Stimulated activated effector memory CD8-positive, alpha-beta T cell treated with anti-CD3 and anti-CD28 coated beads, Interleukin-12 subunit alpha, Interleukin-12 subunit beta, amount 100 ng/mL, for 72 hours (primary cell): ENCODE results near the gene CHCHD6.

Experiments used
- ATAC-seq: fragments of 150-1000 bp; cut with Tn5 transposase; 2 replicates; pipeline ENCODE4 v1.10.0; 2021
- DNase-seq, 2 donors: peaks; one replicate each; pipeline ENCODE4 v3.0.0; 2021 to 2022; ENCODE audit warnings: low spot score in 2 of 2
- H3K27ac Mint-ChIP-seq: one replicate; pipeline ENCODE4 v1.8.0; 2022; ENCODE audit warnings: mild to moderate bottlenecking, mixed read lengths
- H3K36me3 Mint-ChIP-seq: one replicate; pipeline ENCODE4 v1.8.0; 2022; ENCODE audit warnings: mild to moderate bottlenecking, mixed read lengths
- H3K4me1 Mint-ChIP-seq: one replicate; pipeline ENCODE4 v1.8.0; 2022; ENCODE audit warnings: mixed read lengths
- H3K4me3 Mint-ChIP-seq: one replicate; pipeline ENCODE4 v1.8.0; 2022; ENCODE audit warnings: mild to moderate bottlenecking, mixed read lengths
- H3K9me3 Mint-ChIP-seq: one replicate; pipeline ENCODE4 v1.8.0; 2022; ENCODE audit warnings: mixed read lengths

The CHCHD6 gene

DNA sequence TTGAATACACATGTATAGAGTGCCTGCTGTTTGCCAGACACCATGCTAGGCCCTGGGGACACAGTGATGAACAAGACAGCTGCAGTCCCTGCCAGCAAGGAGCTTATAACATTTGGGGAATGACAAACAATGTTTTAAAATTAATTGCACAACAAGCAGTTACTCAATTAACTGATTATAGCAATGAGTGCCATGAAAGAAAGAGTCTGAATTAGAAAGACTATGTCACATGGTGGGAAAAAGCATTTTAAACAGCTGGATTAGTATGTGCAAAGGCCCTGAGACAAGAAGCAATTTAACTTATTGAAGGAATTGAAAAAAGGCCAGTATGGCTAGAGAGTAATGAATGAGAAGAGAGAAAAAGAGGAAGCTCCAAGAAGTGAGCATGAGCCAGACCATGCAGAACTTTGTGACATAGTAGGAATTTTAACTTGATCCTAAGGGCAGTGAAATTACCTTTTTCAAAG is 214.3 kb downstream of the CHCHD6 start:
- H3K9me3 Mint-ChIP-seq, result no peaks in the 10 kb centered on the region
- no peak overlapping the region for H3K27ac Mint-ChIP-seq
- no peak for DNase-seq
- no peaks in the 10 kb centered on the region for H3K36me3 Mint-ChIP-seq
- no peak for ATAC-seq
- H3K4me3 Mint-ChIP-seq, result no peak overlapping the region
- peaks cover 16% of the 10 kb centered on the region for H3K4me1 Mint-ChIP-seq

- no peaks in the 10 kb centered on the region for H3K36me3 Mint-ChIP-seq
- H3K4me1 Mint-ChIP-seq, result peaks cover 24% of the 10 kb centered on the region
- DNase-seq, result no peak
- ATAC-seq, result no peak
- H3K4me3 Mint-ChIP-seq, result no peak overlapping the region
- no peak overlapping the region for H3K27ac Mint-ChIP-seq
- H3K9me3 Mint-ChIP-seq, result no peaks in the 10 kb centered on the region
These were observed 217.2 kb downstream of the CHCHD6 start for GRCh38 chr3:126921085-126921824.

DNA sequence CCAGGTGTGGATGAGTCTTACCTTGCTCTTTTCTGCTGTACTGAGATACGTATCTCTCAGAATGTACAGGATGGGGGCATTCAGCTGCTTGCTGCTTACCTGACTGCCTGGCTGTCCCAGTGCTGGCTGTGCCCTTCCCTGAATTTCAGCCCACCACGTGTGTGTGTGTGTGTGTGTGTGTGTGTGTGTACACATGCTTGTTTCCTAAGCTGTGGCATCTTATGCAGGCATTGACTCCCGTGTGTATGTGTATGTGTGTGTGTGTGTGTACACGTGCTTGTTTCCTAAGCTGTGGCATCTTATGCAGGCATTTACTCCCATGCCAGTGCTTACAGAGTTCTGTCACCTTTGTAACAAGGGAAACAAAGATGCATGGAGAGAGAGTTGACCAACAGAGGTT is 218.4 kb downstream of the CHCHD6 start:
- DNase-seq (no peak), ATAC-seq (no peak)
- H3K4me1 Mint-ChIP-seq, result peaks cover 33% of the 10 kb centered on the region
- H3K36me3 Mint-ChIP-seq, result no peaks in the 10 kb centered on the region
- no peak overlapping the region for H3K4me3 Mint-ChIP-seq
- H3K27ac Mint-ChIP-seq, result no peak overlapping the region
- no peaks in the 10 kb centered on the region for H3K9me3 Mint-ChIP-seq

GRCh38 chr3:126923423-126923822 is 219.4 kb downstream of the CHCHD6 start:
- H3K4me1 Mint-ChIP-seq, result peaks cover 33% of the 10 kb centered on the region
- no peaks in the 10 kb centered on the region for H3K9me3 Mint-ChIP-seq
- no peaks in the 10 kb centered on the region for H3K36me3 Mint-ChIP-seq
- H3K27ac Mint-ChIP-seq, result no peak overlapping the region
- no peak for DNase-seq
- peak; percentile 95 for ATAC-seq
- H3K4me3 Mint-ChIP-seq, result no peak overlapping the region

DNA sequence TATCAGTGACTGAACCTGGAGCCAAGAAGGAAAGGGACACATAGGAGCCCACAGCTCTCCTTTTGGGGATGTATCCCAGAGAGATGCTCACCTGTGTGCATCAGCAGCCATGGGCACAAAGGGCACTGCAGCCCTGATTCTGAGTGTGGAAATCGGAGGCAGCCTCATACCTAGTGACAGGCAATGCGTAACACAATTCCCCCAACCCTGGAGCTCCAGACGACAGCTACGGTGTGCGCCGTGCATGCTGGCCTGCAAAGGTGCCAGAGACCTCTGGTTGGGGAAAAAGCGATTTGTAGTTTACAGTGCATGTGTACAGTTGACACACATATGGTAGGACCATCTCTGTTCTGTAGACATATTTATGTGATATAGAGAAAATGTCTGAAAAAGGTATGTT is 219.9 kb downstream of the CHCHD6 start:
- DNase-seq (no peak), ATAC-seq (no peak)
- Mint-ChIP-seq H3K36me3 (no peaks in the 10 kb centered on the region), H3K4me3 (no peak overlapping the region), H3K9me3 (no peaks in the 10 kb centered on the region), H3K27ac (no peak overlapping the region), H3K4me1 (peaks cover 35% of the 10 kb centered on the region)

GRCh38 chr3:126924458-126924857 is 220.4 kb downstream of the CHCHD6 start:
- no peak overlapping the region for H3K4me3 Mint-ChIP-seq
- no peak for DNase-seq
- H3K27ac Mint-ChIP-seq, result no peak overlapping the region
- no peaks in the 10 kb centered on the region for H3K9me3 Mint-ChIP-seq
- no peak for ATAC-seq
- no peaks in the 10 kb centered on the region for H3K36me3 Mint-ChIP-seq
- peaks cover 39% of the 10 kb centered on the region for H3K4me1 Mint-ChIP-seq

DNA sequence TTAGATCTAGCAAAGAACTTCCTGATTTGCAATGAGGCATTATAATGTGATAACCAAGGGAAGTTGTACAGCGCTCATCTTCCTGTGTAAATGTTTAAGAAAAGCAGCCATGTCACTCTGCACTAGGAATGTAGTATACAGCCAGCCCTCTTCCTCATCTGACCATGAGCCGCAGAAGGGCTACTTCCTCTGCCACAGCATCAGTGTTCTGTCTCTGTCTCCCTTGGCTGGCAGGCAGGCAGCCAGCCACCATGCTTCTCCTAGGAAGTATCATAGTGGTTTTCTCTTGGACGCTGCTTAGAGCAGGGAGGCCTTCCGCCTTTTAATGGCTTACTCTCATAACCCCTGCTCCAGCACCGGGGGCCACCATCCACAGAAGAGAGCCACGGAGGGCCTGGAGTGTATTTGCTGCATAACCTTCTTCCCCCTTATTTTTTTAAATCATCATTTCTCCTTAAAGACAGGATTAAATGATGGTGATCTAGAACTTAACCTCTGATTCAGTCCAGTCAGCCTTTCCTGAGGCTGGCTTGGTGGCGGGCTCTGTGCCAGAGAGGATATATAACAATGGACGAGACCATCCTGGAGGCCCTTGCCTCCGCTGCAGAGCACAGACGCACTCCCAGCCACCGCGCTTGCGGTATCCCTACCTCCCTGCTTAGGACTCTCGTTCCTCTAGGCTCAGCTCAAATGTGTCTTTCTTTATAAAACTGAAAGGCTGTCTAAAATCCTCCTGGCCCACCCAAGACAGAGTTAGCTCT is 221.6 kb downstream of the CHCHD6 start:
- peak overlapping the region; percentile 41 for H3K27ac Mint-ChIP-seq
- H3K36me3 Mint-ChIP-seq, result no peaks in the 10 kb centered on the region
- H3K4me1 Mint-ChIP-seq, result peaks cover 39% of the 10 kb centered on the region
- no peaks in the 10 kb centered on the region for H3K9me3 Mint-ChIP-seq
- DNase-seq (no peak), ATAC-seq (no peak)
- no peak overlapping the region for H3K4me3 Mint-ChIP-seq

DNA sequence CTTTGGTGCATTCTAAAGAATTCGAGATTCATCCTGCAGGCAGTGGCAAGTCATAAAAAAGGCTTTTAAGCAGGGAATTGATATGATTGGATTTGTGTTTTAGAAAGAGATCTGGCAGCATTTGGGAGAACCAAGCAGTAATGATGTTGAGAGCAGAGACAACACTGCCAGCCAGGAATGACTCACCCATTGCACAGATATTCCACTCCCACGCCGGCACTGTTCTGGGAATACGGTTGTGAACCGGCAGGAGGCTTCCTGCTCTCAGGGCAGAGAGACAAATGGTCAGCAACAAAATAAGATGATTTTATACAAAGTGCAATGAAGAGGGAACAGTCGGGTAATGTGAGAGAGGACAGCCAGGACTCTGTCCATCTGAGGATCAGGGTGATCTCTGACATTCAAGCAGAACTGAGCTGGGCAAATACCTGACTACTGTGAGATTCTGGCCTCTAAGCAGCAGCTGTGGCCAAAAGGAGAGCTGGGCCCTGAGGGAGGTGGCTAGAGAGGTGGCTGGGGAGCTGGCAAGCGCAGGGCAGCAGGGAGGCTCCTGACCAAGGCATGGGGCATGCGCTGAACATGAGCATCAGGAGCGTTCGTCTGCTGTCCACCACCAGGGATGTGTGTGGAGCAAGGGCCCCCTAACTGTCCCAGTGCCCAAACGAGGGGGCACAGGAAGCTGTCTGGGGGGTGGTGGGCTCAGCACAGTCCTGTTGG is 222.8 kb downstream of the CHCHD6 start:
- no peak overlapping the region for H3K4me3 Mint-ChIP-seq
- no peaks in the 10 kb centered on the region for H3K36me3 Mint-ChIP-seq
- DNase-seq (no peak), ATAC-seq (no peak)
- no peaks in the 10 kb centered on the region for H3K9me3 Mint-ChIP-seq
- peak overlapping the region; percentile 68 for H3K27ac Mint-ChIP-seq
- peaks cover 39% of the 10 kb centered on the region for H3K4me1 Mint-ChIP-seq

- DNase-seq, result no peak
- Mint-ChIP-seq H3K4me1 (peaks cover 38% of the 10 kb centered on the region), H3K36me3 (no peaks in the 10 kb centered on the region), H3K4me3 (no peak overlapping the region), H3K9me3 (no peaks in the 10 kb centered on the region), H3K27ac (no peak overlapping the region)
- ATAC-seq, result no peak
These were observed 223.3 kb downstream of the CHCHD6 start for GRCh38 chr3:126927401-126927750.

DNA sequence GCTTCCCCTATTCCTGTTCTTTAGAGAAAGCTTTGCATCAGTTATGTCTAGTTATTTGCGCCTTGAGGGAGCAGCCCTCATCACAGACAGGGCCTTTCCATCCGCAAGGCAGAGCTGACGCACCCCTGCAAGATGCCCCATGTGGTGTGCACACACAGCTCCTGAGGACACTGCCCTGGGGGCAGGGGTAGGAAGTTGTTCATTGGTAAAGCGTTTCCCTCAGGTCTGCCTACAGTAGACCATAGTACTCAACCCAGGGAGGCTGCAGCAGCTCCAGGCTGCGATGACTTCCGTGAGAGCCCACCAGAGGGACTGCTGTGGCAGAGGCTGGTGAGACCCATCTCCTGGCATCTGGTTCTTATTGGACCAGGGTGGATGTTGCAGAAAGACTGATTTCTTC is 223.8 kb downstream of the CHCHD6 start:
- H3K36me3 Mint-ChIP-seq, result no peaks in the 10 kb centered on the region
- H3K4me3 Mint-ChIP-seq, result no peak overlapping the region
- ATAC-seq (no peak), DNase-seq (no peak)
- peaks cover 33% of the 10 kb centered on the region for H3K4me1 Mint-ChIP-seq
- no peak overlapping the region for H3K27ac Mint-ChIP-seq
- H3K9me3 Mint-ChIP-seq, result no peaks in the 10 kb centered on the region

DNA sequence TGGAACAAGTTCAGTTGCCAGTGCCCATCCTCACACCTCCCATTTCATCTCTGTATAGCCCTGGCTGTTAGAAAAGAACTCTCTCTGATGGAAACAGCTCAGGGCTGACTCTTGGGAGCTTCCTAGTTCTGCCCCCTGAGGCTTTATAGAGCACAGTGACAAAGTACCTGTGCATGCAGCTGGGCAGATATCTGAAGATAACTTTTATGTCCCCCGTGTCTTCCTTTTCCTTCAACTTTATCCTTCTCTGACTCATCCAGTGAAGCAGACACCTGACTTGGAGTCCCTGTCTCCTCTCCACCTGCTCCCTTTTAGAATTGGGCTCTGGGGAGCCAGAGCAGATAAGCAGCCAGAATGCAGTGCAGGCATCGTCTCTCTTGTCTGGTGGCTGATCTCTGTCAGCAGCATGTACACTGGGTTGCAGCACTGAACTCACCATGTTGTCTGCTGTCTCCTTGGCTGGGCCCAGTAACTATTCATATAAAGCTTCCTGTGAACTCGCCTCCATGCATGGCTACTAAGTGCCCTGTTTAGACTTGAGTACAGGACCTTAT is 225.0 kb downstream of the CHCHD6 start:
- no peak overlapping the region for H3K4me3 Mint-ChIP-seq
- H3K4me1 Mint-ChIP-seq, result peaks cover 33% of the 10 kb centered on the region
- no peaks in the 10 kb centered on the region for H3K36me3 Mint-ChIP-seq
- no peak for ATAC-seq
- H3K27ac Mint-ChIP-seq, result peak overlapping the region; percentile 30
- H3K9me3 Mint-ChIP-seq, result no peaks in the 10 kb centered on the region
- DNase-seq, result no peak

GRCh38 chr3:126930936-126931600 is 227.0 kb downstream of the CHCHD6 start:
- ATAC-seq (no peak), DNase-seq (no peak)
- Mint-ChIP-seq H3K9me3 (no peaks in the 10 kb centered on the region), H3K27ac (peak overlapping the region; percentile 29), H3K4me3 (no peak overlapping the region), H3K36me3 (no peaks in the 10 kb centered on the region), H3K4me1 (peaks cover 17% of the 10 kb centered on the region)

- Mint-ChIP-seq H3K4me3 (no peak overlapping the region), H3K36me3 (no peaks in the 10 kb centered on the region), H3K4me1 (peaks cover 9% of the 10 kb centered on the region), H3K9me3 (no peaks in the 10 kb centered on the region), H3K27ac (peak overlapping the region; percentile 29)
- DNase-seq (no peak), ATAC-seq (no peak)
These were observed 227.8 kb downstream of the CHCHD6 start for GRCh38 chr3:126931806-126932187.

DNA sequence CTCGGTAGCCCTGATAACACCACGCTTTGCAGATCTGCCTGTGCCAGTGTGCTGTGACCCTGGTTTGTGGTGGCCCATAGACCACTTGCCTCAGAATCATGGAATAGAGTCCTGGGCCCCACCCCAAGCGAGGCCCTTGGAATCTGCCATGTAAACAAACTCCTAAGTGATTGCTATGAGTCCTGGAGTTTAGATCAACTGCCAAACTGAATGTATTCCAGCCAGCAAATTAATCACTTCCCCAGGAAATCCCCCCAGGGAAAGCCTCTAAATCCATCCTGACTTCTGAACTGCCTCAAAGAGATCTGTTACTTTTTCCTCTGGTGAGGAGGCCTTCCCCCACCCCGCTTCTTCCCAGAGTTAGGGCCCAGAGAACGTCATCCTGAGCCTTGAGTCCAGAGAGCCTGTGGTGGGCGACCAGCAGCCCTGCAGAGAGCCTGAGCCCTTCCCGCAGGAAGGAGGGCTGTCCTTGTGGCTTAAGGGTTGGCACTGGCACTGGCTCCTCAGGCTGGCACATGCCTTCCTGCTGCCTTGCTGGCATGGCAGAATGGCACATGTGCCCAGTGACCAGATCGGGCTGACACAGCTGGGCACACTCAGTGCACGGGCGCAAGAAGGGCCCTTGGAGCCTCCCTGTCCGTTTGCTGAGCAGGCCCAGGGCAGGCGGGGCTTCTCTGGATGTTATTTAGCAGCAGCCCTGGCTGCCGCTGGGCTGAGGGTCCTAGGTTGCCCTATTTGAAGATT is 228.3 kb downstream of the CHCHD6 start:
- Mint-ChIP-seq H3K9me3 (no peaks in the 10 kb centered on the region), H3K4me3 (no peak overlapping the region), H3K27ac (no peak overlapping the region), H3K4me1 (peaks cover 6% of the 10 kb centered on the region), H3K36me3 (no peaks in the 10 kb centered on the region)
- ATAC-seq, result no peak
- DNase-seq, result no peak
